Raji (cell line): ENCODE measurements around the gene DNM2.
A peak's percentile ranks its signal among the peaks of the same experiment; 100 is the strongest.

Source experiments
- POLR2A ChIP-seq: IDR thresholded peaks from 2 replicates; pipeline ENCODE4 v1.6.1; 2011; ENCODE audit warnings: low read depth, low read length, control low read depth; ENCODE audit not compliant: insufficient read depth

The DNM2 gene

GRCh38 chr19:10835089-10835753, 117.3 kb downstream of the DNM2 start:
- TF ChIP-seq POLR2A = no peak

GRCh38 chr19:10835754-10836478, 118.0 kb downstream of the DNM2 start, which contains the start of gene TMED1:
Gene TMED1 (minus strand): TSS chr19:10836212. CDS start chr19:10836191, 21 bp downstream.
- peak; percentile 78 for TF ChIP-seq POLR2A

DNA sequence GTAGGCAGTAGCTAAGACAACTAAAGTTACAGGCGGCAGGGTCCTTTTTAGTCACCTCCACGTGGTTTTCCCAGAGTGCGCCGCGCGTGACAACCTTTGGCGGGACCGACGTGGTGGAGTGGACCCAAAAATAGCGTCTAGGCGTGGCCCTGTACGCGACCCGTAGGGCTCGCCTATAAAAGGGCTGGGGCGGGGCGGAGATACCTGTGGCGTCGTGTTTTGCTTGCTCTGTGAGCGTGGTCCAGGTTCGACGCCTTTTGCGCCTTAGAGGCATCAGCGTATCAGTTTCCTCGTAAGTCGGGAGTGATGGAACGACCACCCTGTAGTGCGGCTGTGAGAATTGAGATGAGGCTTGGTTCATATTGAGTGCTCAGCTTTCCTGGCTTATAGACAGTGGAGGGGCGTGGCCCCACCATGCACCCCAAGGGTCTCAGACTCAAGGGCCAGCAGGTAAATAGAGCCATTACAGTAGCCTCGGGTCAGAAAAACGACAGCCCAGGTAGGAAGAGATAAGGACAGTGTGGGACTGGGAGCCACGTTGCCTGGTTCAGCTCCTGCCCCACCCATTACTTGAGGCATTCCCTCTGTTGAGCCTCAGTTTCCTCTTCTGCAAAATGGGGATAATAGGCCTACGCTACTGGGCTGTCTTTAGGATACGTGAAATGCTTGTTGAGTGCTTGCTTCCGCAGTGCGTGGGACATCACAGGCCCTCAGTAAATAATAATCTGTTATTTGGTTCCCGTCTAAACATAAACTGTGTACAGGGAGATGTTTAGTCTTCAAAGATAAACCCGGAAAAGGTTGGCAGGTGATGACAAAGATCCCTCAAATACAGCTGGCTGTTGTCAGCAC, 118.8 kb downstream of the DNM2 start:
- no peak for TF ChIP-seq POLR2A

DNA sequence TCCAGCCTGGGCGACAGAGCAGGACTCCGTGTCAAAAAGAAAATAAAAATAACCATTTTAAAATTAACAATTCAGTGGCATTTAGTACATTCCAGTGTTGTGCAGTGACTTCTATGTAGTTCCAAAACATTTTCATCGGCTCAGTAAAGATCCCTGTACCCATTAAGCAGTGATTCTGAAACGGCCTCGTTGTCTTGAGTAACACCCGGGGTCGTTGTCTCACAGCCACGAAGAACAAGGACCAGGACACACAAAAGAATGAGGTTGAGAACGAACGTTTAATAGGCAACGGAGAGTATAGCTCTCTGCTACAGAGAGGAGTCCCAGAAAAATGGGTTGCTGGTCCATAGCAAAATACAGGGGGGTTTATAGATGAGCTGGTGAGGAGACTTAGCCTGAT, 120.5 kb downstream of the DNM2 start:
- peak; percentile 25; the same call in 1 of the 2 replicates for TF ChIP-seq POLR2A

DNA sequence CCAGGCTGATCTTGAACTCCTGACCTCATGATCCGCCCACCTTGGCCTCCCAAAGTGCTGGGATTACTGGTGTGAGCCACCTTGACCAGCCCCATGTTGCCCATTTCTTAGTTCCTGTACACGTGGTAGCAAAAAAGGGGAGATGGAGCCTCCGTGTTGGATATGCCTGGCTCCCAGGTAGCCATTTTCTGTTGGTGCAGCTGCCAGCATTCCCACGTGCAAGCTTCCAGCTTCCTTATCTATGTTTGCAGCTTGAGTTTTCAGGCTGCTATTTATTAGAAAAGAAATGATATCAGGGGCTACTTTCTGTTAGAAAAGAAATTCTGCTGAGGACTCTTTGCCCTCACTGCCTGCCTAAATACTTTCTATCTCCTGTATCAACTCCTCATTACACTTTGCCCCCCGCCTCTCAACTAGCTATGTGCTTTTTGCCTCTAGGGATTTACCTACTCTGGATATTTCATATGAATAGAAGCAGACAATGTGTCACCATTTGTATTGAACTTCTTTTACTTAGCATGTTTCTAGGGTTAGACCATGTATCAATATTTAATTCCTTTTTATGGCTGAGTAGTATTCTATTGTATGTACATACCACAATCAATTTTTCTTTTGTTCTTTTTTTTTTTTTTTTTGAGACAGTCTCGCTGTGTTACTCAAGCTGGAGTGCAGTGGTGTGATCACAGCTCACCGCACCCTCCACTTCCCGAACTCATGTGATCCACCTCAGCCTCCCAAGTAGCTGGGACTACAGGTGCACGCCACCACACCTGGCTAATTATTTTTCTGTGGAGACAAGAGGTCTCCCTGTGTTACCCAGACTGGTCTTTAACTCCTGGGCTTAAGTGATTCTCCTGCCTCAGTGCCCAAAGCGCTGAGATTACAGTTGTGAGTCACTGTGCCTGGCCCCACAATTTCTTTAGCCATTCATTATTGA, 121.5 kb downstream of the DNM2 start:
- TF ChIP-seq POLR2A = no peak

GRCh38 chr19:10842788-10843187, 124.9 kb downstream of the DNM2 start:
- TF ChIP-seq POLR2A = no peak

DNA sequence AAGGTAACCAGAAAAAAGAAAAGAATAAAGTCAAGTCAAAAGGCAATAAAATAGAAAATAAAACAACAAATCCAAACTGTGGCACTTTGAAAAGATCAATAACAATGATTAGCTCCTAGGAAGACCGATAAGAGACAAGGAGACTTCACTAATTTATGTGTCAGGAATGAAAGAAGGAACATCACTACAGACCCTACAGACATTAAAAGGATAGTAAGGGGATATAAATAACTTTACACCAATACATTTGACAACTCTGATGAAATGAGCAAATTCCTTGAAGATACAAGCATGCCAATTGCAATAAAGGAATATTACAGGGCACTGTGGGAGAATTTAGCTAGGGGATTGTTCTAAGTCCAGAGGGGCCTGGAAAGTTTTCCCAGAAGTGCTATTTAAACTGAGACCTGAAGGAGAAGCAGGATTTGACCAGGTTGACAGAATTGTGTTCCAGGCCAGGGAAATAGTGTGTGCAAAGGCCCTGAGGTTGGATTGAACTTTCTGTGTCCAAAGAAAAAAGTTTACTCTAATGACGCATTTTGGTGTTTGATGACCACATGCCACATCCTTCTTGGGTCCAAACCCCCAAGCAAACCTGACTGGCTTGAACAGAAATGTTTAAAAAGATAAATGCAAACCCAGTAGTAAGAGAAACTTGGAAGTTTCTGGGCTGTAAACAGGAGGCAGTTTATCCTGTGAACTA, 128.8 kb downstream of the DNM2 start:
- no peak for TF ChIP-seq POLR2A

GRCh38 chr19:10848230-10848856, 130.5 kb downstream of the DNM2 start, which contains the start of gene C19orf38:
Gene C19orf38 (plus strand): TSS chr19:10848415. CDS start chr19:10848509, 94 bp downstream.
- no peak for TF ChIP-seq POLR2A

GRCh38 chr19:10850631-10851030, 132.8 kb downstream of the DNM2 start:
- no peak for TF ChIP-seq POLR2A

- TF ChIP-seq POLR2A = no peak
These were observed 134.4 kb downstream of the DNM2 start for GRCh38 chr19:10852098-10852800.

DNA sequence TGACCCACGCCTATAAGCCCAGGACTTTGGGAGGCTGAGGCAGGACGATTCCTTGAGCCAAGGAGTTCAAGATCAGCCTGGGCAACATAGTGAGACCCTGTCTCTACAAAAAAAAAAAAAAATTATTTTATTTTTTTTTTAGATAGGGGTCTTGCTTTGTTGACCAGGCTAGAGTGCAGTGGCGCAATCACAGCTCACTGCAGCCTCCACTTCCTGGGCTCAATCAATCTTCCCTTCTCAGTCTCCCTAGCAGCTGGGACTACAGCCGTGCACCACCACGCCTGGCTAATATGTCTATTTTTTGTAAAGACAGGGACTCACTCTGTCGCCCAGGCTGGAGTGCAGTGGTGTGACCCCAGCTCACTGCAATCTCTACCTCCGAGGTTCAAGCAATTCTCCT, 135.1 kb downstream of the DNM2 start:
- no peak for TF ChIP-seq POLR2A

GRCh38 chr19:10854350-10855089, 136.6 kb downstream of the DNM2 start:
- no peak for TF ChIP-seq POLR2A
